PC-3 (cell line): ENCODE data around the gene PSKH1.

Source experiments
- EZH2 ChIP-seq: fragments of 300-600 bp; sonication (generic); IDR thresholded peaks from one replicate; pipeline ENCODE4 v1.6.1; 2017; ENCODE audit warnings: antibody characterized with exemption, mild to moderate bottlenecking, low read length; ENCODE audit not compliant: unreplicated experiment
- EZH2phosphoT487 ChIP-seq: fragments of 300-600 bp; sonication (generic); IDR thresholded peaks from 2 replicates; pipeline ENCODE4 v1.6.1; 2018; ENCODE audit warnings: mild to moderate bottlenecking, antibody characterized with exemption, low read length, borderline replicate concordance
- TF ChIP-seq, protein P1 (sequence below): fragments of 300-600 bp; sonication (generic); conservative IDR thresholded peaks from 2 replicates; pipeline ENCODE4 v1.5.1; 2017; ENCODE audit warnings: antibody characterized with exemption, low read depth, mild to moderate bottlenecking, low read length

- no peak for TF ChIP-seq EZH2phosphoT487
- TF ChIP-seq, protein P1, sequence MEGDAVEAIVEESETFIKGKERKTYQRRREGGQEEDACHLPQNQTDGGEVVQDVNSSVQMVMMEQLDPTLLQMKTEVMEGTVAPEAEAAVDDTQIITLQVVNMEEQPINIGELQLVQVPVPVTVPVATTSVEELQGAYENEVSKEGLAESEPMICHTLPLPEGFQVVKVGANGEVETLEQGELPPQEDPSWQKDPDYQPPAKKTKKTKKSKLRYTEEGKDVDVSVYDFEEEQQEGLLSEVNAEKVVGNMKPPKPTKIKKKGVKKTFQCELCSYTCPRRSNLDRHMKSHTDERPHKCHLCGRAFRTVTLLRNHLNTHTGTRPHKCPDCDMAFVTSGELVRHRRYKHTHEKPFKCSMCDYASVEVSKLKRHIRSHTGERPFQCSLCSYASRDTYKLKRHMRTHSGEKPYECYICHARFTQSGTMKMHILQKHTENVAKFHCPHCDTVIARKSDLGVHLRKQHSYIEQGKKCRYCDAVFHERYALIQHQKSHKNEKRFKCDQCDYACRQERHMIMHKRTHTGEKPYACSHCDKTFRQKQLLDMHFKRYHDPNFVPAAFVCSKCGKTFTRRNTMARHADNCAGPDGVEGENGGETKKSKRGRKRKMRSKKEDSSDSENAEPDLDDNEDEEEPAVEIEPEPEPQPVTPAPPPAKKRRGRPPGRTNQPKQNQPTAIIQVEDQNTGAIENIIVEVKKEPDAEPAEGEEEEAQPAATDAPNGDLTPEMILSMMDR, result no peak
- no peak for TF ChIP-seq EZH2
These were observed 7.1 kb upstream of the PSKH1 start for GRCh38 chr16:67885976-67886375.
